Embryonic facial prominence (tissue), 1 donor: ENCODE results near the gene SPINK1.
"Not testable (repeated sequence)": the region's sequence is repeated elsewhere in the genome, so short reads cannot be mapped to it uniquely, and the experiment has no call there.

Experiments
- DNase-seq: peaks from one replicate; pipeline ENCODE4 v3.0.0-alpha.2; 2016; ENCODE audit errors: extremely low spot score

Gene SPINK1

DNA sequence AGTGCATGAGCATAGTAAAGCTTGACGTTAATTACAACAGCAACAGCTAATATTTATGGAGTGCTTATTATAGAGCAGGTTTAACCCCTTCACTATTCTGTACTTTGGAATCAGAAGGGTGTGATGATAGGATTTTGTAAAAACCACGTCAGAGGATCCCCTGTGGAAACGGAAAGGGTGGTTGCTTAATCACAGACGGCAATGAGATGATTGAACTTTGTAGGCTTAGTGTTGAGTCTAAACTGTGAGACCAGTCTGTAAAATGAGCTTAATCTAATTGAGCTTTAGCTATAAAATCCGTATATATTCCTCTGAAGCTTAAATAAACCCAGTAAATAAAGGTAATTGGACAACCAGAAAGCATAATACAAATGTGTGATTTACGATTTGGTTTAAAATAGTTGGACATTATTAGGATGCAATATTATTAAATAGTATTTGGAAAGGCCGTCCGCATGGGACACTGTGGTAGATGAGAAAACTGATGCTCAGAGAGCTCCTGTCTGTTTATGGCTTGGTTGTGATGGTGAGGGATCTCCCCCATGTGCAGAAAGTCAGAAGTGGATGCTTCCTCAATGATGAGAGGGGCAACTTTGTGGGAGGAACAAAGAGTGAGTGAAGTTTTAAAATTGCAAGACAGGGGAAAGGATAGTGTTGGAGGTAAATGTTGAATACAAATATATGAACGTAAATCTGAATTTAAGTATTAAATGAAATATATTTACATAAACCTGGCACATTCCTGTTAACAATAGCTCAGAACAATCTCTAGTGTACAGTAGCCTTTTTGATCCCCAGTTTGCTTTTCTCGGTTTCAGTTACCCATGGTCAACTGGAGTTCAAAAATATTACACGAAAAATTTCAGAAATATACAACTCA lies 23.7 kb upstream of the SPINK1 start:
- no peak for DNase-seq

GRCh38 chr5:147854331-147854730 lies 22.9 kb upstream of the SPINK1 start:
- DNase-seq, result no peak

- DNase-seq, result no peak
Observed at GRCh38 chr5:147853372-147853987, 22.0 kb upstream of the SPINK1 start.

DNA sequence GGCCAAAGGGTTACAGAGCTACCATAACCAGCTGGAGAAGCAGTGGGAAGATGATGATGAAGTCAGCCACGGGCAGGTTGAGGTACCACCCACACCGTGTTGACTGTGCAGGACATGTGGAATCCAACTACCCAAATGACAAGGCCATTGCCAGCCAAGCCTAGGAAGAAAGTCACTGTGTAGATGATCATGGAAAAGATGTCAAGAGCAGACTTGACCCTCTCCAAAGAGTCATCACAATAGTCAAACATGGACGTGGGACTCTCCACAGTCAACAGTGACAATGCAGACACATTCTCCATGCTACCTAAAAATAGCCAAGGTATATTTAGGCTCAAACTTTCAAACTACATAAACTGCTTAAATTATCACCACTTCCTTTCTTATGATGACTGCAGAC lies 20.9 kb upstream of the SPINK1 start:
- no peak for DNase-seq

DNA sequence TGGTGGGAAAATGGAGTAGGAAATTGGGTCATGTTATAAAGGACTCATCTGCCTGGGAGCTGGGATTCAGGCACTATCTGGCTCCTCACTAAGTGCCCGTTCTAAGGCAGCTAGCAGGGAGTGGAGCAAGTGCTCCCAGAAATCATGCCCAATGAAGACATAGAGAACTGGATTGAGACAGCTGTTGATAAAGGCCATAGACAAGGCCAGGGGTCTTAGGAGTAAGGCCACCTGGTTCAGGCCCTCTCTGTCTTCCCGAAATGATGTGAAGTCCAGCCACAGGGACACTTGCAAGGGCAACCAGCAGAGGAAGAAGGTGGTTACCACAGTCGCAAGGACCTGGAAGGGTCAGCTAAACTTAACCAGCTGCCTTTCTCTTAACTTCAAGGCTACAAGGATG lies 20.1 kb upstream of the SPINK1 start:
- DNase-seq, result no peak

DNA sequence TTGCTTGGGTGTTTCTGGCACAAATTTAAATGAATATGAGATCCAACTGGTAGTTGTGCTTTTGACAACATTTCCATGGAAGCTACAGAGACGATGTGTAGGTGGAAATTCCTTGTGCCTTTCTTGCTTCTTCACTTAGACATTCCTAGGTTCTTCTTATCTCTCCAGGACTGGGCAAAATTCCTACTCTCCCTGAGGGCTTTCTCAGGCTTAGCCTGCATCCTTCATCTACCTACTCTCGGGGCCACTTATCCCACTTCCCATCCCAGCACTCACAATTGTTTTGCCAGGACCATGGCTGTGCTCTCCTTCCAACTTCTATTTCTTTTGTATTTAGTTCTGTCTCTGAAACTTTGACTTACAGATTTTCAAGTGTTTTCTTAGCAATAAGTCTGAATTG lies 17.8 kb upstream of the SPINK1 start:
- DNase-seq, result no peak

DNA sequence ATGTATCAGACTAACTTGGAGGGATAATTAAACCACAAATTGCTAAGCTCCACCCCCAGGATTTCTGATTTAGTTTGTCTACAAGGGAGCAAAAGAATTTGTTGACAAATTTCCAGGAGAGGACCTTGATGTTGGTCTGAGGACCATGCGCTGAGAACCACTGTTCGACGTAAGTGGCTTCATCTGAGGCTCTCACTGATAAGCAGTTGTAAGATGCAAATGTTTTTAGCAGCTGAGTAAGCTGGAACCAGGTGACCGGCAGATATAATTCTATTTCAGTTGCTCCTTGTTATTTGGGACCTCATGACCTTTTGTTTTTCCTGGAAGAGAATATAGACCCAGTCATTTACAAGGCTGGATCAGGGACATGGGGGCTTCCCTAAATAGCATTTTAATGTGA lies 14.1 kb upstream of the SPINK1 start:
- DNase-seq, result no peak

DNA sequence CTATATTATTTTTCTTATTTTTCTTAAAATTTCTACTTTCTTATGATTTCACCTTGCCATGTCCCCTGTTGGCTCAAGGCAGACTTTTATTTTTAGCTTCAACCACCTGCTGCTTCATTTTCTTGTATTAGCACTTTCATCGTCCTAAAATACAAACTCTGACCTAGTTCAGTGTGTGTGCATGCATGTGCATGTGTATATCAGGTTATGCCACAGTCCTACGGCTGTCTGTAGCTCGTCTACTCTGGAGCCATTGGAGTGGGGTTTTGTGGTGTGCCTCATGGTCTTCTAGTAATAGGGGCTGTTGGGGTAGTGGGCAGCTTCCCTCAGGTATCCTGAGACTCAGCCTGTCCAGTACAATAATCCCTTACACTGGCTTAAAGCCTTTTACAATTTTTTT lies 13.4 kb upstream of the SPINK1 start:
- DNase-seq, result no peak

DNA sequence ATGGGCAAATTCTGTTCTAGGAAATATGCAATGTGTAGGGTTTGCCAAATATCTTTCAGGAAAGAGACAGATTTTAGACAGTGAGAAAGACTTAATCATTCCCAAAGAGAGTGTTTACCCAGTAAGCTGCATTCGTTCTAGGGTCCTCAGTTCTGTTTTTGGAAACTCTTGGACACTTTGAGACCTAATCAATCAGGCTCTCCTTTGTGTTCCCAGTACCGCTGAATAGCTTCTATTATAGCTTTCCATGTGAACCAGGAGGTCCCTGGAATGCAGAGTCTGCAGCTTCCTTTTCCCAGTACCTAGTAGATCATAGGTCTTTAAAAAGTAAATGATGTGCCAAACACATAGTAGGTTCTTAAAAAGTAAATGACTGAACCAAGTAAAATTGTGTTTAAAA lies 11.4 kb upstream of the SPINK1 start:
- no peak for DNase-seq

DNA sequence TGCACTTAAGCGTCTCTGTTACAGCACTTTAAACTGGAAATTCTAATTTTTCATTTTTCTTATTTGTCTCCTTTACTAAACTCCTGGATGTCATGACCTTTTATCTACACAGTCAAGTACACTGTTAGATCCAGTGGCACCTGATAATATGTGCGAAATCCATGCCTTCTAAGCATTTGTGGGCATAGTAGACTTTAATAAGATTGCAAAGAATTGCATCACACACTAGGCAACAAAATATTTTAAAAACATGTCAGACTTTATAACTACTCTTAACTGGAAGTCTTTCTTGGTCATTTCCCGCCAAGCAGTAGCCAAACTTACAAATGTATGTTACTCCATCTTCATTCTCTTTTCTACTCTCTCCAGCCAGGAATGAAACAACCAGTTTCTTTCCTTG lies 5.0 kb upstream of the SPINK1 start:
- DNase-seq, result no peak

GRCh38 chr5:147835386-147835798 lies 3.9 kb upstream of the SPINK1 start:
- no peak for DNase-seq

GRCh38 chr5:147832541-147832940 lies 1.1 kb upstream of the SPINK1 start:
- DNase-seq, result no peak

DNA sequence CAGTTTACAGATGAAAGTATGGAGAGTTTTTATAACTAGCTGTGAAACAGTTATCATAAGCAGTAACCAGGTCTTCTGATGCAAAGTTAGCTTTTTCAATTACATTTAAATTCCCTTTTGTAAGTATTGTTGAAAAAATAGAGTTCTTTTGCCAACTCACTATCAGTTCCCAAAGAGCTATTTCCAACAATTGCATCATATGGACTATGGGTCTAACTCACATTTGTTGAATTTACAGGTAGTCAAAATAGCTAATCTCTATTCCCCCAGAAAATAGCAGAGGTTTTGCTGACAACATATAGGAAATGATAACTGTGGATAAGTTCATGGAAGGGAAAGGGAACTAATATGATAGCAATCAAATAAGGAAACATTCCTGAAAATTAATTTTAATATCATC lies 1.4 kb downstream of the SPINK1 start:
- DNase-seq, result no peak

- DNase-seq, result not testable (repeated sequence)
Observed at GRCh38 chr5:147827017-147827416, 4.5 kb downstream of the SPINK1 start.

DNA sequence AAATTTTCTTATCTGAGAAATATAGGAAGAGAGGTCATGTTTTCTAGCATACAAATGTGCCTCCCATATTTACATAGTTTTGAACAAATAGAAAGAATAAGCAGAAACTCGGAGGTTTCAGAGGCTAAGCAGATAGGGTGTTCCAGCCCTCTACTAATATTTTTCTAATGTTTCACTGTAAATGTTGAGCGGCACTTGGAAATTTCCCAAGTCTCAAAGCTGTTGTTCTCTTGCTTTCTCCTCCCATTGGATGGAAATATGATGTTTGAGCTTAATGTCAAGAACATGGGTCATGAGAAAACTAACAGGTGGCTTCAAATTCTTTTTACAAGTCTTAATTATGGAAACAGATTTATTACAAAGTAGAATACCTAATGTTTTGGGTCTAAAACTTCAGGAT lies 5.1 kb downstream of the SPINK1 start:
- DNase-seq, result no peak

GRCh38 chr5:147822686-147823491 lies 8.6 kb downstream of the SPINK1 start:
- DNase-seq, result peak; percentile 65

- DNase-seq, result not testable (repeated sequence)
Observed at GRCh38 chr5:147822222-147822621, 9.2 kb downstream of the SPINK1 start.

DNA sequence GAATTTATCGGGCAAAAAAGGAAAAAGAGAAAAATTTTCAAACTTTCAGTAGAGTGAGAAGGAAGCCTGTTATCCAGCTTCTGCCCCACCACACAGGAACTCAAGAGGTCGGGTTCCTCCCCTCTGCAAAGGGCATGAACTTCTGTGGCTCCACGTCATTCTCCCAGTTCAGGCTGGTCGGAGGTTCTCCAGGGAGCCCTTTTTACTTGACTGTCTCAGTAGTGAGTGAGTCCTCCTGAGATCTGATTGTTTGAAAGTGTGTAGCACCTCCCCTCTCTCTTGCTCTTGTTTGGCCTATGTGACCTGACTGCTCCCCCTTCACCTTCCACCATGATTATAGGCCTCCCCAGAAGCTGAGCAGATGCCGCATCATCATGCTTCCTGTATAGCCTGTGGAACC lies 9.7 kb downstream of the SPINK1 start:
- no peak for DNase-seq

- DNase-seq, result no peak
Observed at GRCh38 chr5:147819261-147819770, 12.2 kb downstream of the SPINK1 start.

DNA sequence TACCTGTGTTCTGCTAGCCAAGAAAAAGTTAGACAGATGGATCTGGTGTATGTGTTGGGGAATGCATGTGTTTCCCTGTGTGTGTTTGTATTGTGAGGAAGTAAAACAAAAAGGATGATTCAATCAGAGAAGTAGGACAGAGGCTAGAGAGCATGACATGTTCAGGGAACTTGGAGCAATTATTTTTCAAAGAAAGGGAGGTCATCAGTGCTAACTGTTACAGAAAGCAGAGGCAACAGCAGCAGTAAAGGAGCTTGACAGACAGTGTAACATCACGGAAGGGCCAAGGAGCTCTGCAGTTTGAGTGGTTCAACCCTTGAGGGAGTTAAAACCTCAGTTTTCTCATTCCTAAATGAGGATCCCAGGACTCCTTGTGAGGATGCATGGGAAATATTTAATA lies 13.2 kb downstream of the SPINK1 start:
- DNase-seq, result no peak

DNA sequence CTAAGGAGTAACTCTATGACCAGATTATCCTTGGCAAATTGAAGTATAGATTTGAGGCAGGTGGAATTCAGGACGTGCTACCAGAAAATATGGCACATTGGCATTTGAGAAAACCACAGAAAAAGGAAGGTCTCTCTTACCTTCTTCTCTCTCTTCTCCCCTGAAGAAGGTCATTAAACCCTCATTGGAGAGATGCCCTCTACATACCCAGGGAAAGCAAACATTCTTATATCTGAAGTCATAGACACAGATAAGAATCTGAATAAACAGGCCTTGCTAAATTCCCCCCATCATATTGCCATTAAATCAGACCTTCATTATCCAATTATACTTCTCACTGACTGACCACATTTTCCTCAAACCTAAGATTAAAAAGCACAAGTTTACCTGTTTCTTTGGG lies 17.8 kb downstream of the SPINK1 start:
- DNase-seq, result no peak
